ENCODE results near the gene PPP1R10.
A peak's percentile ranks its signal among the peaks of the same experiment; 100 is the strongest.

Gene PPP1R10

GRCh38 chr6:30618270-30618797, 1.3 kb upstream of the PPP1R10 start:
- DNase-seq = no peak

- peak; percentile 75 for DNase-seq
Observed at GRCh38 chr6:30617565-30618269, 674 bp upstream of the PPP1R10 start, which contains the start of gene MRPS18B. Gene MRPS18B (plus strand): TSS chr6:30617840. CDS start chr6:30617866, 26 bp downstream.

- DNase-seq = peak; percentile 16
Observed at GRCh38 chr6:30615958-30616810, 859 bp downstream of the PPP1R10 start.

- peak; percentile 24 for DNase-seq
Observed at GRCh38 chr6:30615219-30615957, 1.7 kb downstream of the PPP1R10 start.

- DNase-seq = peak; percentile 90
Observed at GRCh38 chr6:30614843-30615218, 2.2 kb downstream of the PPP1R10 start.

- no peak for DNase-seq
Observed at GRCh38 chr6:30614044-30614842, 2.8 kb downstream of the PPP1R10 start.

GRCh38 chr6:30613251-30614043, 3.6 kb downstream of the PPP1R10 start:
- DNase-seq = no peak

GRCh38 chr6:30612687-30613248, 4.3 kb downstream of the PPP1R10 start:
- DNase-seq = no peak

GRCh38 chr6:30612213-30612612, 4.8 kb downstream of the PPP1R10 start:
- DNase-seq = no peak

- no peak for DNase-seq
Observed at GRCh38 chr6:30611856-30612194, 5.2 kb downstream of the PPP1R10 start.

- DNase-seq = no peak
Observed at GRCh38 chr6:30611150-30611855, 5.7 kb downstream of the PPP1R10 start.

GRCh38 chr6:30610065-30610464, 7.0 kb downstream of the PPP1R10 start:
- DNase-seq = no peak

- DNase-seq = no peak
Observed at GRCh38 chr6:30603961-30604360, 13.1 kb downstream of the PPP1R10 start.

GRCh38 chr6:30601815-30602641, 15.0 kb downstream of the PPP1R10 start:
- DNase-seq = no peak

- no peak for DNase-seq
Observed at GRCh38 chr6:30601436-30601814, 15.6 kb downstream of the PPP1R10 start.

GRCh38 chr6:30600451-30600961, 16.5 kb downstream of the PPP1R10 start:
- no peak for DNase-seq

GRCh38 chr6:30599625-30600324, 17.3 kb downstream of the PPP1R10 start:
- DNase-seq = no peak

- no peak for DNase-seq
Observed at GRCh38 chr6:30598912-30599624, 18.0 kb downstream of the PPP1R10 start.
